GM23338 (cell line): ENCODE data around the gene PPP1R37. TPM values are rescaled to one million over a fixed set of nuclear protein-coding genes. Genes with fewer than 3 reads are reported as not detected.

ENCODE experiments used
- ATAC-seq: fragments of 200-7000 bp; cut with Tn5 transposase; 3 replicates; pipeline ENCODE4 v1.9.1; 2020
- DNase-seq: peaks from one replicate; pipeline ENCODE4 v3.0.0-alpha.2; 2015; ENCODE audit warnings: low spot score
- H2AFZ ChIP-seq: fragments of 200-600 bp; sonication (generic); 2 replicates; pipeline ENCODE4 v1.8.0; 2016; ENCODE audit warnings: antibody characterized with exemption, mild to moderate bottlenecking, moderate library complexity
- H3F3A ChIP-seq: fragments of 200-600 bp; sonication (generic); replicated peaks from 2 replicates; pipeline ENCODE4 v1.8.0; 2017; ENCODE audit warnings: antibody characterized with exemption, mixed run types, low read depth
- H3K27ac ChIP-seq: fragments of 200-600 bp; sonication (generic); 2 replicates; pipeline ENCODE4 v1.6.1; 2016; ENCODE audit warnings: low read depth
- H3K27me3 ChIP-seq: fragments of 200-600 bp; sonication (generic); 2 replicates; pipeline ENCODE4 v1.8.0; 2016; ENCODE audit warnings: mild to moderate bottlenecking, mixed run types, moderate library complexity; ENCODE audit not compliant: insufficient read depth
- H3K36me3 ChIP-seq: fragments of 200-600 bp; sonication (generic); 2 replicates; pipeline ENCODE4 v1.8.0; 2016; ENCODE audit warnings: mild to moderate bottlenecking; ENCODE audit not compliant: insufficient read depth
- H3K4me1 ChIP-seq: fragments of 200-600 bp; sonication (generic); 2 replicates; pipeline ENCODE4 v1.8.0; 2016; ENCODE audit warnings: mild to moderate bottlenecking, moderate library complexity; ENCODE audit not compliant: insufficient read depth
- H3K4me2 ChIP-seq: fragments of 200-600 bp; sonication (generic); 2 replicates; pipeline ENCODE4 v1.7.1; 2017; ENCODE audit warnings: mixed run types
- H3K4me3 ChIP-seq: fragments of 200-600 bp; sonication (generic); 2 replicates; pipeline ENCODE4 v1.6.1; 2016; ENCODE audit warnings: mixed run types
- H3K79me2 ChIP-seq: fragments of 200-600 bp; sonication (generic); replicated peaks from 2 replicates; pipeline ENCODE4 v1.8.0; 2017; ENCODE audit warnings: mild to moderate bottlenecking; ENCODE audit not compliant: insufficient read depth
- H3K9me2 ChIP-seq: fragments of 200-600 bp; sonication (generic); 2 replicates; pipeline ENCODE4 v1.8.0; 2017; ENCODE audit not compliant: insufficient read depth
- H4K20me1 ChIP-seq: fragments of 200-600 bp; sonication (generic); replicated peaks from 2 replicates; pipeline ENCODE4 v1.8.0; 2017; ENCODE audit warnings: mild to moderate bottlenecking; ENCODE audit not compliant: insufficient read depth
- H3K27ac Mint-ChIP-seq: 2 replicates; pipeline ENCODE4 v1.8.0; 2020; ENCODE audit warnings: inconsistent platforms, mild to moderate bottlenecking, moderate library complexity, mixed read lengths
- H3K27me3 Mint-ChIP-seq: 3 replicates; pipeline ENCODE4 v1.8.0; 2022; ENCODE audit warnings: low read depth, mild to moderate bottlenecking, moderate library complexity, mixed read lengths, inconsistent platforms; ENCODE audit not compliant: insufficient read depth, poor library complexity
- H3K36me3 Mint-ChIP-seq: 3 replicates; pipeline ENCODE4 v1.8.0; 2021; ENCODE audit warnings: low read depth, mild to moderate bottlenecking, inconsistent platforms, moderate library complexity, mixed read lengths
- H3K4me1 Mint-ChIP-seq: 3 replicates; pipeline ENCODE4 v1.8.0; 2020; ENCODE audit warnings: mild to moderate bottlenecking, inconsistent platforms, mixed read lengths
- H3K4me3 Mint-ChIP-seq: 3 replicates; pipeline ENCODE4 v1.8.0; 2021; ENCODE audit warnings: moderate library complexity, mild to moderate bottlenecking, inconsistent platforms, mixed read lengths
- H3K9me3 Mint-ChIP-seq: 3 replicates; pipeline ENCODE4 v1.8.0; 2020; ENCODE audit warnings: moderate library complexity, mild to moderate bottlenecking, inconsistent platforms, mixed read lengths
- NANOG ChIP-seq: IDR thresholded peaks from 2 replicates; pipeline ENCODE4 v1.6.1; 2016; ENCODE audit warnings: antibody characterized with exemption, borderline replicate concordance
- POLR2AphosphoS5 ChIP-seq: IDR thresholded peaks from 2 replicates; pipeline ENCODE4 v1.6.1; 2016; ENCODE audit warnings: antibody characterized with exemption, low read depth
- ZNF331 ChIP-seq: fragments of 250-450 bp; sonication (Bioruptor Pico); IDR thresholded peaks from 2 replicates; pipeline ENCODE4 v1.5.0; 2020; ENCODE audit warnings: low read depth, mild to moderate bottlenecking, moderate library complexity
- polyA plus RNA-seq: library from polyadenylated mRNA; unstranded; fragments of >200 nt; fragmentation: Nextera tagmentation; extraction: Ambion mirVana; gene quantifications from 2 replicates; pipeline ENCODE4 v1.2.1, GENCODE V29; 2016
- total RNA-seq: library from RNA; depleted of rRNA; stranded (reverse); fragments of >200 nt; shearing (Covaris generic); gene quantifications from 2 replicates; pipeline ENCODE4 v1.2.3, GENCODE V29; 2014
- TF ChIP-seq, protein P1 (sequence below): IDR thresholded peaks from 2 replicates; pipeline ENCODE4 v1.6.1; 2016; ENCODE audit warnings: antibody characterized with exemption
- TF ChIP-seq, protein P2 (sequence below), 2 experiments: fragments of 200-600 bp in 1 of 2; sonication (generic) in 1 of 2; conservative IDR thresholded peaks; 2 replicates each; pipeline versions ENCODE4 v1.5.1 to v1.6.1; 2016 to 2017; ENCODE audit warnings: antibody characterized with exemption in 2 of 2, low read depth in 2 of 2, mild to moderate bottlenecking in 2 of 2, moderate library complexity in 1 of 2

PPP1R37 gene
- total and polyA plus RNA-seq, 2 experiments from 2014 or later: 6.9 to 47.2 TPM

GRCh38 chr19:45113628-45114027, 20.6 kb downstream of the PPP1R37 start (continued):
- TF ChIP-seq POLR2AphosphoS5: no peak

DNA sequence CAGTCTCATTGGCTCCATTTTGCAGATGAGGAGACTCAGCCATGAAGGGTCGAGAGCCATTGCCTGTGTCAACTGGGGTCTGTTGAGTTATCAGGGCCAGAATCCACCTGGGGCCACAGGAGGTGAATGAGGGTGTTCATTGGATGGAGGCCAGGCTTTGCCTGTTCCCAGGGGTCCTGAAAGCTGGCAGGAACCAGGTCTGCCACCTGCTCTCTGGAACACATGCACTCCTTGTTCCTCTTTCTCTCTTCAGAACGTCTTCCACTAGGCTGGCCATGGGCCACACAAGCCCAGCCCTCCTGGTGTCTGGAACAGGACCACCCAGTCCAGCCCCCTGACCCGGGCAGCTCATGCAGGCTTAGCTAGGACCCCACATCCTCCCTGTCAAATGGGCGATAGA, 21.1 kb downstream of the PPP1R37 start:
- H3K27ac ChIP-seq: no peak overlapping the region
- H3K4me3 ChIP-seq: no peak overlapping the region
- no peaks in the 10 kb centered on the region; the same call in 2 of the 3 replicates for H3K36me3 Mint-ChIP-seq
- H3F3A ChIP-seq: no peaks in the 10 kb centered on the region
- H3K27ac Mint-ChIP-seq: no peak overlapping the region
- ATAC-seq (no peak), DNase-seq (no peak)
- H2AFZ ChIP-seq: no peak overlapping the region
- TF ChIP-seq ZNF331 (CRISPR knock-in tag): no peak
- no peaks in the 10 kb centered on the region for H3K27me3 ChIP-seq
- peaks cover 12% of the 10 kb centered on the region for H3K27me3 Mint-ChIP-seq
- no peaks in the 10 kb centered on the region; the same call in 1 of the 2 replicates for H3K4me1 ChIP-seq
- H3K4me2 ChIP-seq: no peak overlapping the region
- peaks cover 57% of the 10 kb centered on the region for H4K20me1 ChIP-seq
- H3K79me2 ChIP-seq: peaks cover 87% of the 10 kb centered on the region
- H3K9me3 Mint-ChIP-seq: no peaks in the 10 kb centered on the region
- H3K4me1 Mint-ChIP-seq: peaks cover 9% of the 10 kb centered on the region
- no peaks in the 10 kb centered on the region for H3K9me2 ChIP-seq
- H3K36me3 ChIP-seq: no peaks in the 10 kb centered on the region
- no peak overlapping the region for H3K4me3 Mint-ChIP-seq

DNA sequence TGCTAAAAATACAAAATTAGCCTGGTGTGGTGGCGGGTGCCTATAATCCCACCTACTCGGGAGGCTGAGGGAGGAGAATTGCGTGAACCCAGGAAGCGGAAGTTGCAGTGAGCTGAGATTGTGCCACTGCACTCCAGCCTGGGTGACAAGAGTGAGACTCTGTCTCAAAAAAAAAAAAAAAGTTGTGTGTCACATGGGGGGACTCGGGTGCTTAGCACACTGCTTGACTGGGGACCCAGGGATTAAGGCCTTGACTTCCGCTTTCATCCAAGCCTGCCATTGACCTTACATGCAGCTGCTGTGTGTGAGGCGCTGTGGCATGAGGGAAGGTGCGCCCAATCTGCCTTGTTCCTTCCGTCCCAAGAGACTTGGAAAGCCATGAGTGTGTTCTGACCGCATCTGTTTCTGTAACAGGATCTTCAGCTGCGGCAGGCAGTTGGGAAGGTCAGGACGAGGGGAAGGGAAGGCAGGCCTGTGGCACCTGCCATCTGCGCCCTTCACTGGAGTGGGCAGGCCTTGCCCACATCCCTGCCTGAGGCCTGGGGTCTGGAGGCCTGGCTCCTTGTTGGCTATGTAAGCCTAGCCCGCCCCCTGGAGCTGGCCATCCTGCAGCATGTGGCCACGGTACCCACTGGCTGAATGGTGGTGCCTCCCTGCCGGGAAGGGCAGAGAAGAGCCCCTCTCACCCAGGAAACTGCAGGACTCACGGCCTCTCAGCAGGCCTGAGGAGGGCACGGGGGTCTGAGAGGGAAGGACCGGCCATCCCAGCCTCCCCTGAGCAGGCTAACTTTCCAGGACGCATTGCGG, 23.0 kb downstream of the PPP1R37 start:
- H3K36me3 ChIP-seq: no peaks in the 10 kb centered on the region
- Mint-ChIP-seq H3K4me3 (no peak overlapping the region; the same call in 2 of the 3 replicates), H3K27me3 (peaks cover 12% of the 10 kb centered on the region), H3K36me3 (no peaks in the 10 kb centered on the region; the same call in 2 of the 3 replicates), H3K9me3 (no peaks in the 10 kb centered on the region), H3K27ac (0 out of 2 replicates have a peak overlapping the region, but pooled peaks have one; percentile 31), H3K4me1 (peaks cover 12% of the 10 kb centered on the region)
- H3K79me2 ChIP-seq: peaks cover 86% of the 10 kb centered on the region
- H3K27ac ChIP-seq: no peak overlapping the region
- no peaks in the 10 kb centered on the region for H3K27me3 ChIP-seq
- ATAC-seq: peak; percentile 10; the same call in 1 of the 3 replicates
- no peaks in the 10 kb centered on the region; the same call in 1 of the 2 replicates for H3K4me1 ChIP-seq
- TF ChIP-seq NANOG: no peak
- TF ChIP-seq, protein P1, sequence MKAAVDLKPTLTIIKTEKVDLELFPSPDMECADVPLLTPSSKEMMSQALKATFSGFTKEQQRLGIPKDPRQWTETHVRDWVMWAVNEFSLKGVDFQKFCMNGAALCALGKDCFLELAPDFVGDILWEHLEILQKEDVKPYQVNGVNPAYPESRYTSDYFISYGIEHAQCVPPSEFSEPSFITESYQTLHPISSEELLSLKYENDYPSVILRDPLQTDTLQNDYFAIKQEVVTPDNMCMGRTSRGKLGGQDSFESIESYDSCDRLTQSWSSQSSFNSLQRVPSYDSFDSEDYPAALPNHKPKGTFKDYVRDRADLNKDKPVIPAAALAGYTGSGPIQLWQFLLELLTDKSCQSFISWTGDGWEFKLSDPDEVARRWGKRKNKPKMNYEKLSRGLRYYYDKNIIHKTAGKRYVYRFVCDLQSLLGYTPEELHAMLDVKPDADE: no peak
- TF ChIP-seq, protein P2, sequence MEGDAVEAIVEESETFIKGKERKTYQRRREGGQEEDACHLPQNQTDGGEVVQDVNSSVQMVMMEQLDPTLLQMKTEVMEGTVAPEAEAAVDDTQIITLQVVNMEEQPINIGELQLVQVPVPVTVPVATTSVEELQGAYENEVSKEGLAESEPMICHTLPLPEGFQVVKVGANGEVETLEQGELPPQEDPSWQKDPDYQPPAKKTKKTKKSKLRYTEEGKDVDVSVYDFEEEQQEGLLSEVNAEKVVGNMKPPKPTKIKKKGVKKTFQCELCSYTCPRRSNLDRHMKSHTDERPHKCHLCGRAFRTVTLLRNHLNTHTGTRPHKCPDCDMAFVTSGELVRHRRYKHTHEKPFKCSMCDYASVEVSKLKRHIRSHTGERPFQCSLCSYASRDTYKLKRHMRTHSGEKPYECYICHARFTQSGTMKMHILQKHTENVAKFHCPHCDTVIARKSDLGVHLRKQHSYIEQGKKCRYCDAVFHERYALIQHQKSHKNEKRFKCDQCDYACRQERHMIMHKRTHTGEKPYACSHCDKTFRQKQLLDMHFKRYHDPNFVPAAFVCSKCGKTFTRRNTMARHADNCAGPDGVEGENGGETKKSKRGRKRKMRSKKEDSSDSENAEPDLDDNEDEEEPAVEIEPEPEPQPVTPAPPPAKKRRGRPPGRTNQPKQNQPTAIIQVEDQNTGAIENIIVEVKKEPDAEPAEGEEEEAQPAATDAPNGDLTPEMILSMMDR (conservative IDR thresholded peaks at IDR 0.05; ENCODE audit: low read depth in 2 of 2): peak in 1 of 2 experiments; percentile 30; a peak in 2 of 4 replicates
- H3K4me3 ChIP-seq: no peak overlapping the region
- no peaks in the 10 kb centered on the region for H3K9me2 ChIP-seq
- H3F3A ChIP-seq: no peaks in the 10 kb centered on the region
- no peak overlapping the region for H3K4me2 ChIP-seq
- no peak overlapping the region for H2AFZ ChIP-seq
- DNase-seq: no peak
- H4K20me1 ChIP-seq: peaks cover 55% of the 10 kb centered on the region
